Endodermal cell (in vitro differentiated cells): ENCODE measurements around the gene VASH2. TPM values are rescaled to one million over a fixed set of nuclear protein-coding genes. Genes with fewer than 3 reads are reported as not detected.

Experiments
- DNase-seq: peaks from one replicate; pipeline ENCODE4 v3.0.0-alpha.2; 2017
- H3K27ac ChIP-seq: 2 replicates; pipeline ENCODE4 v1.5.1; 2013; ENCODE audit warnings: mild to moderate bottlenecking, low read depth, low read length, moderate library complexity
- H3K27me3 ChIP-seq: 2 replicates; pipeline ENCODE4 v1.6.1; 2013; ENCODE audit warnings: mild to moderate bottlenecking, low read length, moderate library complexity; ENCODE audit not compliant: insufficient read depth, control insufficient read depth, poor library complexity, severe bottlenecking
- H3K36me3 ChIP-seq: 2 replicates; pipeline ENCODE4 v1.7.0; 2013; ENCODE audit warnings: mild to moderate bottlenecking, low read length, moderate library complexity; ENCODE audit not compliant: control insufficient read depth, insufficient read depth
- H3K4me1 ChIP-seq: one replicate; pipeline ENCODE4 v1.7.0; 2013; ENCODE audit warnings: low read length; ENCODE audit not compliant: control insufficient read depth, insufficient read depth
- H3K4me3 ChIP-seq: 2 replicates; pipeline ENCODE4 v1.5.1; 2013; ENCODE audit warnings: mild to moderate bottlenecking, low read length, moderate library complexity
- H3K9ac ChIP-seq: 2 replicates; pipeline ENCODE4 v1.6.1; 2013; ENCODE audit warnings: mild to moderate bottlenecking, low read length, moderate library complexity; ENCODE audit not compliant: poor library complexity, severe bottlenecking; ENCODE audit errors: extremely low read depth
- H3K9me3 ChIP-seq: 2 replicates; pipeline ENCODE4 v1.6.1; 2013; ENCODE audit warnings: mild to moderate bottlenecking, low read length, moderate library complexity; ENCODE audit not compliant: control insufficient read depth
- H3K27ac Mint-ChIP-seq: 2 replicates; pipeline ENCODE4 v1.8.0; 2020; ENCODE audit warnings: mixed read lengths
- H3K27me3 Mint-ChIP-seq: 2 replicates; pipeline ENCODE4 v1.8.0; 2021; ENCODE audit warnings: mild to moderate bottlenecking, mixed read lengths; ENCODE audit not compliant: insufficient read depth
- H3K36me3 Mint-ChIP-seq: 2 replicates; pipeline ENCODE4 v1.8.0; 2020; ENCODE audit warnings: low read depth, mixed read lengths
- H3K4me1 Mint-ChIP-seq: 2 replicates; pipeline ENCODE4 v1.8.0; 2020; ENCODE audit warnings: mixed read lengths
- H3K4me3 Mint-ChIP-seq: 2 replicates; pipeline ENCODE4 v1.8.0; 2020; ENCODE audit warnings: mild to moderate bottlenecking, moderate library complexity, mixed read lengths
- H3K9me3 Mint-ChIP-seq: 2 replicates; pipeline ENCODE4 v1.8.0; 2020; ENCODE audit warnings: mild to moderate bottlenecking, mixed read lengths
- WGBS, 2 experiments: methylation state at CpG; one replicate each; pipeline versions ENCODE4 v1.1.5 to v1.1.7; 2013; ENCODE audit warnings: missing lambda C conversion rate in 2 of 2, mixed read lengths in 1 of 2; ENCODE audit not compliant: insufficient coverage in 1 of 2, insufficient read length in 1 of 2; 5-methylcytosine and 5-hydroxymethylcytosine counted together
- long read RNA-seq, 4 experiments: library from polyadenylated mRNA in 2 of 4; library from RNA in 1 of 4; library from capped mRNA in 1 of 4; stranded (forward) in 3 of 4; unstranded in 1 of 4; transcript quantifications; one replicate each; pipeline ENCODE4 v2.0.0, GENCODE V29; 2020 to 2021; ENCODE audit warnings: inconsistent platforms in 1 of 4
- polyA plus RNA-seq, 2 experiments: library from polyadenylated mRNA; stranded (reverse); fragments of 50-300 nt; gene quantifications; one replicate each; pipeline ENCODE4 v1.2.3, GENCODE V29; 2013
- total RNA-seq, 2 donors: library from RNA; stranded (reverse); fragmentation: NEBNext Ultra II Directional in 1 of 2; extraction: Animal tissue kit (Norgen Biotek cat#: 25700) in 1 of 2; gene quantifications; 2 replicates in 1 of 2; 3 replicates in 1 of 2; pipeline ENCODE4 v1.2.1, GENCODE V29; 2021
- TF ChIP-seq, protein P1 (sequence below): fragments of 200-600 bp; sonication (generic); conservative IDR thresholded peaks from 2 replicates; pipeline ENCODE4 v1.5.0; 2021; ENCODE audit warnings: antibody characterized with exemption, mild to moderate bottlenecking

The VASH2 gene
- total RNA-seq: 10 to 100 TPM; 13.7 to 30.2 TPM
- polyA plus RNA-seq (2013, experiment 1 of 2): 22.4 TPM
- 18.2 TPM for polyA plus RNA-seq (2013, experiment 2 of 2)
- long read RNA-seq, experiment 1, partial matches to known transcripts: 1 of 2 reads
- long read RNA-seq, experiment 1, other reads (novel, unspliced or antisense): 1 of 2 reads
- long read RNA-seq, experiment 2, full-length matches to known transcripts: 7 of 19 reads
- long read RNA-seq, experiment 2, partial matches to known transcripts: 1 of 19 reads
- long read RNA-seq, experiment 2, other reads (novel, unspliced or antisense): 11 of 19 reads
- long read RNA-seq, experiment 3, full-length matches to known transcripts: 9 of 46 reads
- long read RNA-seq, experiment 3, partial matches to known transcripts: 3 of 46 reads
- long read RNA-seq, experiment 3, other reads (novel, unspliced or antisense): 34 of 46 reads
- long read RNA-seq, experiment 4: 0 reads

DNA sequence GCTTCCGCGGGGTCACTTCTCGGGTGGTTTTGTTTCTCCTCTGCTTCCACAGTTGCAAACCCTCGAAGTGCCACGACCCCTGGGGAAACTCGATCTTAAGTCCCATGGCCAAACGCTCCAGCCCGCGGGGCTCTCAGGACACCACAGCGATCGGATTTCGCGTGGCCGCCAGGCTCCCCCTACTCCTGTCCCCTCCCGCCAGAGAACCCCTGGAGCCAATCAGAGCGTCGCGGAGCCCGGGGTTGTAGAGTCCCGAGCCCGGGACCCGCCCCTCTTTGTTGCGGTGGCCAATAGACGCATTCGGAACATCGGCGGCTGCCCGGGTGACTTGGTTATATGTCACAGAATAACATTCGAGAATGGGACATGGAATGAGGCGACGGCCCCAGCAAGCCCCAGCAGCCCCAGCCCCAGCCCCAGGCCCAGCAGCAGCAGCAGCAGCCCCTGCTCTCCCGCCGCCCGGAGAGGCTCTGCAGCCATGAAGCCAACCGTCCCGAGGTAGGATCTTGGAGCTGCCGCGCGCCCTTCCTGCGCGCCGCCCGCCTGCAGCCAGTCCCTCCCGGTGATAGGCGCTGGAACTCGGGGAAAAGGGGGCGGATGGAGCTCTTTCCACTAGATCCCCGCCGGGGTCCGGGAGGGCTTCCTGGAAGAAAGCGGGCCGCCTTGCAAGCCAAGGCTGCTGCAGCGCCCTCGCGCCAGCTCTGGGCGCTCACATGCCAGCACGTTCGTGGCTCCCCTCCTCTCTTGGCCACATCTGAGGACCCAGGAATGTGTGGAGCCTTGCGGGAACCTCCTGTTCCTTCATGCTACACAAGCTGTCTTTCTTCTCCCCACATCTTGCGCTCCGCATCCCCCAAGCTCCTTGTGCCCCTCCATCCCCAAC lies at the start of gene VASH2:
Gene VASH2, plus strand, starts transcription at position 299 of the 883 bp plus-strand sequence. CDS start 1,002 bp downstream, outside the sequence.
- peak; percentile 96 for DNase-seq
- Histone ChIP-seq H3K9me3 (no peaks in the 10 kb centered on the region), H3K4me1 (no peaks in the 10 kb centered on the region), H3K27me3 (peaks cover 14% of the 10 kb centered on the region), H3K36me3 (no peaks in the 10 kb centered on the region), H3K9ac (peak within 1 kb of the TSS; percentile 47), H3K27ac (peak within 1 kb of the TSS; percentile 40), H3K4me3 (peak within 1 kb of the TSS; percentile 83)
- peaks cover 3% of the 10 kb centered on the region for H3K4me1 Mint-ChIP-seq
- TF ChIP-seq, protein P1, sequence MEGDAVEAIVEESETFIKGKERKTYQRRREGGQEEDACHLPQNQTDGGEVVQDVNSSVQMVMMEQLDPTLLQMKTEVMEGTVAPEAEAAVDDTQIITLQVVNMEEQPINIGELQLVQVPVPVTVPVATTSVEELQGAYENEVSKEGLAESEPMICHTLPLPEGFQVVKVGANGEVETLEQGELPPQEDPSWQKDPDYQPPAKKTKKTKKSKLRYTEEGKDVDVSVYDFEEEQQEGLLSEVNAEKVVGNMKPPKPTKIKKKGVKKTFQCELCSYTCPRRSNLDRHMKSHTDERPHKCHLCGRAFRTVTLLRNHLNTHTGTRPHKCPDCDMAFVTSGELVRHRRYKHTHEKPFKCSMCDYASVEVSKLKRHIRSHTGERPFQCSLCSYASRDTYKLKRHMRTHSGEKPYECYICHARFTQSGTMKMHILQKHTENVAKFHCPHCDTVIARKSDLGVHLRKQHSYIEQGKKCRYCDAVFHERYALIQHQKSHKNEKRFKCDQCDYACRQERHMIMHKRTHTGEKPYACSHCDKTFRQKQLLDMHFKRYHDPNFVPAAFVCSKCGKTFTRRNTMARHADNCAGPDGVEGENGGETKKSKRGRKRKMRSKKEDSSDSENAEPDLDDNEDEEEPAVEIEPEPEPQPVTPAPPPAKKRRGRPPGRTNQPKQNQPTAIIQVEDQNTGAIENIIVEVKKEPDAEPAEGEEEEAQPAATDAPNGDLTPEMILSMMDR: peak; percentile 17
- H3K4me3 Mint-ChIP-seq: peak within 1 kb of the TSS; percentile 77
- 0 to 1% methylated on average over 44 to 61 of the region's 61 CpGs for WGBS, 2 experiments
- peaks cover 21% of the 10 kb centered on the region for H3K27me3 Mint-ChIP-seq
- peaks cover 5% of the 10 kb centered on the region for H3K36me3 Mint-ChIP-seq
- peaks cover 7% of the 10 kb centered on the region for H3K9me3 Mint-ChIP-seq
- peak within 1 kb of the TSS; percentile 94 for H3K27ac Mint-ChIP-seq

DNA sequence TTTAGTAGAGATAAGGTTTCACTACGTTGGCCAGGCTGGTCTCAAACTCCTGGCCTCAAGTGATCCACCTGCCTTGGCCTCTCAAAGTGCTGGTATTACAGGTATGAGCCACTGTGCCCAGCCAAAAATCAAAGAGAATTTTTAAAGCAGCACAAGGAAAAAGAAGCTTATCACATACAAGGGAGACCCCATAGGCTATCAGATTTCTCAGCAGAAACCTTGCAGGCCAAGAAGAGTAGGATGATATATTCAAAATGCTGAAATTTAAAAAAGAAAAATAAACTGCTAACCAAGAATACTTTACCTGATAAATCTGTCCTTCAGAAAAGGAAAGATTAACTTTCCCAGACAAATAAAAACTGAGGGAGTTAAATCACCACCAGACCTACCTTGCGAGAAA lies 49.1 kb upstream of the VASH2 start:
- H3K9ac ChIP-seq: no peak overlapping the region
- H3K27me3 ChIP-seq: no peaks in the 10 kb centered on the region
- no peak overlapping the region for H3K27ac ChIP-seq
- peaks cover 83% of the 10 kb centered on the region for H3K9me3 ChIP-seq
- no peaks in the 10 kb centered on the region for H3K27me3 Mint-ChIP-seq
- H3K4me3 Mint-ChIP-seq: no peak overlapping the region
- H3K36me3 ChIP-seq: peaks cover 44% of the 10 kb centered on the region
- peaks cover 82% of the 10 kb centered on the region for H3K36me3 Mint-ChIP-seq
- H3K9me3 Mint-ChIP-seq: peaks cover 63% of the 10 kb centered on the region
- H3K4me3 ChIP-seq: peak overlapping the region; percentile 50
- no peak overlapping the region for H3K27ac Mint-ChIP-seq
- H3K4me1 Mint-ChIP-seq: peaks cover 11% of the 10 kb centered on the region
- DNase-seq: no peak
- WGBS, 2 experiments: 92% methylated on average over 1 of the region's 2 CpGs; no CpG with 5 or more reads in 1 of the 2 experiments
- H3K4me1 ChIP-seq: no peaks in the 10 kb centered on the region
- TF ChIP-seq, protein P1: no peak

DNA sequence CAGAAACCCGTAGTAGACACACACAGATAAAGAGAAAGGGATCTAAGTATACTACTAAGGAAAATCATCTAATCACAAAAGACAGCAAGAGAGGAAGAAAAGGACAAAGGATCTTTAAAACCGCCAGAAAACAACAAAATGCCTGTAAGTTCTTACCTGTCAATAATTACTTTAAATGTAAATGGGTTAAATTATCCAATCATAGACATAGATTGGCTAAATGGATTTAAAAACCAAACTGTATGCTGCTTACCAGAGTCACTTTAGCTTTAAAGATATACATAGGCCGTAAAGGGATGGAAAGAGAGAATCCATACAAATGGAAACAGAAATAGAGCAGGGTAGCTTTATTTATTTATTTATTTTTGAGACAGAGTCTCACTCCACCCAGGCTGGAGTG lies 48.3 kb upstream of the VASH2 start:
- TF ChIP-seq, protein P1: no peak
- Mint-ChIP-seq H3K27ac (no peak overlapping the region), H3K4me1 (peaks cover 17% of the 10 kb centered on the region), H3K27me3 (no peaks in the 10 kb centered on the region), H3K36me3 (peaks cover 81% of the 10 kb centered on the region), H3K4me3 (no peak overlapping the region), H3K9me3 (peaks cover 63% of the 10 kb centered on the region)
- Histone ChIP-seq H3K9me3 (peaks cover 80% of the 10 kb centered on the region), H3K36me3 (peaks cover 41% of the 10 kb centered on the region), H3K27me3 (no peaks in the 10 kb centered on the region), H3K9ac (no peak overlapping the region), H3K4me3 (peak overlapping the region; percentile 50), H3K27ac (no peak overlapping the region), H3K4me1 (peaks cover 2% of the 10 kb centered on the region)
- DNase-seq: no peak
- whole genome bisulfite sequencing, 2 experiments: 44 to 100% methylated on average over 1 to 2 of the region's 3 CpGs
